ENCODE data around the gene EPHA8. TPM values are rescaled to one million over a fixed set of nuclear protein-coding genes. Genes with fewer than 3 reads are reported as not detected.

The EPHA8 gene
- total RNA-seq, 2 experiments from 2014 or later, result not detected

DNA sequence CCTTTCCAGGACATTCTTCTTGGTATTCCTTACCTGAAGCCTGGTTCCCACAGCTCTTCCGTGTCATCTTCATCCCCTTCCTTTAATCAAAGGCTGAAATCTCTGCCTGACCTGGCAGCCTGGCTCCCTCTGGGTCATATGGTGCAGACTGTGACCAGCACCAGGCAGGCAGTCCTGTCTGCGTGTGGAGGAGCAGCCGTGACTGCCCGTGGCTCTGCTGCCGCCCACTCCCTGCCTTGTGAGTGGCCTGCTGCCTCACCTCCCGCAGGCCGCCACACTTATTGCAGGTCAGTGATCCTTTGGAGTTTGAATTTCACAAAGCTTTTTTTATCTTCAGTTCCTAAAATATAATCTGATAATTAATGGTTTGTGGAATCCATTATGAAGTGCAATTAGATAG lies 36.2 kb upstream of the EPHA8 start:
- H3K4me1 Mint-ChIP-seq, result no peaks in the 10 kb centered on the region
- no peak for DNase-seq
- ATAC-seq, result no peak
- peaks cover 24% of the 10 kb centered on the region for H3K36me3 Mint-ChIP-seq (ENCODE audit: low read depth)
- CTCF ChIA-PET, result interaction anchor here (0.5 kb wide), 1 partner anchor 146 kb away, joined by 3 read pairs; no protein-coding TSS in a partner anchor
- H3K9me3 Mint-ChIP-seq (ENCODE audit: low read depth), result no peaks in the 10 kb centered on the region
- intact Hi-C loops (cut with DNase I, micrococcal nuclease), result no loop called here
- H3K27me3 Mint-ChIP-seq, result no peaks in the 10 kb centered on the region
- H3K27ac Mint-ChIP-seq, result no peak overlapping the region
- no peak overlapping the region for H3K4me3 Mint-ChIP-seq
- POLR2A ChIA-PET, result interaction anchor here (0.6 kb wide), 1 partner anchor 863 kb away, joined by 3 read pairs; no protein-coding TSS in a partner anchor

DNA sequence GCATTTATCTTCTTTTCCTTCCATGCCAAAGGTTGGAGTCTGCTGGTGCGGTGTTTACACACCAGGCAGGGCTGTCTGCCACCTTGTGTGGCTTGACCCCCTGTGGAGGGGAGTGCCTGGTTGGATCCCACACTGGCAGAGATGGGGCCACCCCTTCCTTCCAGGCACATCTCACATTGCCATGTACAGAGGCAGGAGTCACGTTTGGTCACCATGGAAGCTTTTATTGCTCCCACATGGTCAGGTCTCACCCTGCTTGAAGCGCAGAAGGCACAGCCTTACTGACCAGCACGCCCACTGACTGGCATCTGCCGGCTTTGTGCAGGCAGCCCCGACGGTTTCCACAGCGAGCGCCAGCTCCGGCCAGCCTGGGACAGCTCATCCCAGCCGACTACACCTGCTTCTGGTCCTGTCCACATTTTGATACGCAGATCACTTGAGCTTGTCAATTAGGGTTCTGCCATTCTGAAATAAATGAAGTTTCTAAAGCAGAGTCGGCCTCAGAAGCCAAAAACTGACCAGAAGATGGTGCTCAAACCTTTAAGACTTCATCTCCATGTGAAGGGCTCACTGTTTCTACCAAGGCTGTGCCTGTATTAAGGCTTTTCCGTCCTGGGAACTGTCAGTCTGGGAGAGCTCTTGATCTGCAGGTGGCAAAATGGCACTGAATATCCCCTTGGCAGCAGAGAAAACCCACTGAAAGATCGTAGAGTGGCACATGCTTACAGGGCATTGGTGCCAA lies 35.6 kb upstream of the EPHA8 start:
- no peaks in the 10 kb centered on the region for H3K9me3 Mint-ChIP-seq (ENCODE audit: low read depth)
- intact Hi-C loops (cut with DNase I, micrococcal nuclease), result no loop called here
- peaks cover 20% of the 10 kb centered on the region for H3K36me3 Mint-ChIP-seq (ENCODE audit: low read depth)
- H3K4me1 Mint-ChIP-seq, result no peaks in the 10 kb centered on the region
- ChIA-PET POLR2A (no interaction called here), CTCF (interaction anchor here (0.5 to 0.6 kb wide), 2 partner anchors 147 to 206 kb away, joined by 3 read pairs; no protein-coding TSS in a partner anchor)
- H3K27me3 Mint-ChIP-seq, result no peaks in the 10 kb centered on the region
- DNase-seq (no peak), ATAC-seq (no peak)
- H3K27ac Mint-ChIP-seq, result no peak overlapping the region
- no peak overlapping the region for H3K4me3 Mint-ChIP-seq

DNA sequence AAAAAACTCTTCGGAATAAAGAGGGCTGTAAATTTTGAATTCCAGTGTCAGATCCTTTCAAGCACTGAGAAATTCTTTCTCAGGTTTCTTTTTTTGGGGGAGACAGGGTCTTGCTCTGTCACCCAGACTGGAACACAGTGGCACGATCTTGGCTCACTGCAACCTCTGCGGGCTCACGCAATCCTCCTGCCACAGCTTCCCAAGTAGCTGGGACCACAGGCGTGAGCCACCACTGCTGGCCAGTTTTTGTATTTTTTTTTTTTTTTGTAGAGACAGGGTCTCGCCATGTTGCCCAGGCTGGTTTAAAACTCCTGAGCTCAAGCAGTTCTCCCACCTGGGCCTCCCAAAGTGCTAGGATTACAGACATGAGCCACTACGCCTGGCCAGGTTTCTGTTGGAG lies 34.8 kb upstream of the EPHA8 start:
- POLR2A ChIA-PET, result no interaction called here
- Mint-ChIP-seq H3K4me1 (no peaks in the 10 kb centered on the region), H3K9me3 (ENCODE audit: low read depth) (no peaks in the 10 kb centered on the region), H3K4me3 (no peak overlapping the region), H3K36me3 (ENCODE audit: low read depth) (peaks cover 17% of the 10 kb centered on the region), H3K27me3 (no peaks in the 10 kb centered on the region), H3K27ac (no peak overlapping the region)
- no peak for DNase-seq
- CTCF ChIA-PET, result no interaction called here
- intact Hi-C loops (cut with DNase I, micrococcal nuclease), result no loop called here
- ATAC-seq, result no peak

DNA sequence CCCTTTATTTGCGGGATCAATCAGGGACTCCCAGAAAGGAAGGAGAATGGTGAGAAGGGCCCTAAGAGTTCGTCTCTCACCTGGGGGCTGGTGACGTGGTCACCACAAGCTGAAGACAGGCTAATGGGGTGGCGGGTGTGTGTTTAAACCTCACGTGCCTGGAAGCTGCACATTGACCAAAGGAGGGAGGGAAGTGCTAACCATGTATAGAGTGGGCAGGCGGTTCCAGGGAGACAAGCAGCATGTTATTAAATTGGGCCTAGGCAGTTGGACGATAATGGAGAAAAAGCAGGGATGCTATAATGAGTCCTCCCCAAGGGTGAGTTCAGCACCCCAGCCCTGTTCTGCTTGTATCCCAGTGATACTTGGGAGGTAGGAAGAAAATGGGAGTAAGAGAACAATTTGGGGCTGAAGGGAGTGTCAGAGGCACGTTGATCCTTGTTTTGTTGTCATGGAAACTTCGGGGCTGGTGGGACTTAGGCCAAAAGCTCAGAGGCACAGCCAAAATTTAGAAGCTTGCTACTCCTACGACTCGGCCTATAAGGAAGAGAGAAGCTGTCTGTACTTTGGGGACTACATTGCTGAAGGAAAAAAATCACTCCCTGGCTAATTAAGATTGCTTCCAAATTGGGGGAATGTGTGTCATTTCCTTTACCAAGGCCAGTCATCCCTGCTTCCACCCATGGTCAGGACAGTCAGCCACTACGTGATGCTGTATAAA lies 33.2 kb upstream of the EPHA8 start:
- ChIA-PET CTCF (interaction anchor here (0.7 kb wide), 1 partner anchor 655 kb away, joined by 3 read pairs; no protein-coding TSS in a partner anchor), POLR2A (no interaction called here)
- no peaks in the 10 kb centered on the region for H3K4me1 Mint-ChIP-seq
- no peaks in the 10 kb centered on the region for H3K9me3 Mint-ChIP-seq (ENCODE audit: low read depth)
- intact Hi-C loops (cut with DNase I, micrococcal nuclease), result no loop called here
- no peak overlapping the region for H3K27ac Mint-ChIP-seq
- no peak overlapping the region for H3K4me3 Mint-ChIP-seq
- DNase-seq (no peak), ATAC-seq (no peak)
- no peaks in the 10 kb centered on the region for H3K27me3 Mint-ChIP-seq
- H3K36me3 Mint-ChIP-seq (ENCODE audit: low read depth), result peaks cover 9% of the 10 kb centered on the region

DNA sequence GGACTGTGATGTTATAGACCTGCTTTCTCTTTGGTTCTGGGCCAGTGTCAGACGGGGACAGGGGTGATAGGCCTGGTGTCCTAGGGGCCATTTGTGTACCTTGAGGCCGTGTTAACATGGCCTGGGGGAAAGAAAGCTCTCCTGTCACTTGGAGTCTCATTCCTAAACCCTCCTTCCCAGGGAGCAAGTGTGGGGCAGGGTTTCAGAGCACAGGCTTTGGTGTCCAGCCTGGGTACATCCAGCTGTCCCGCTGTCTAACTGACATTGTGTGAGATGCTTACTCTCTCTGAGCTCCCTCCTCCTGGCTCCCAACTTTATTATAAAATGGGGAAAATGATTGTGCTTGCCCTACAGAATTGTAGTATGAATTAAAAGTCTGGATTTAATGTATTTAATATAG lies 32.6 kb upstream of the EPHA8 start:
- DNase-seq, result no peak
- CTCF ChIA-PET, result interaction anchor here (0.8 kb wide), 1 partner anchor 18 kb away, joined by 4 read pairs; no protein-coding TSS in a partner anchor
- intact Hi-C loops (cut with DNase I, micrococcal nuclease), result no loop called here
- POLR2A ChIA-PET, result no interaction called here
- H3K9me3 Mint-ChIP-seq (ENCODE audit: low read depth), result no peaks in the 10 kb centered on the region
- no peaks in the 10 kb centered on the region for H3K4me1 Mint-ChIP-seq
- no peaks in the 10 kb centered on the region for H3K27me3 Mint-ChIP-seq
- no peak overlapping the region for H3K4me3 Mint-ChIP-seq
- ATAC-seq, result no peak
- H3K27ac Mint-ChIP-seq, result no peak overlapping the region
- H3K36me3 Mint-ChIP-seq (ENCODE audit: low read depth), result peaks cover 6% of the 10 kb centered on the region

DNA sequence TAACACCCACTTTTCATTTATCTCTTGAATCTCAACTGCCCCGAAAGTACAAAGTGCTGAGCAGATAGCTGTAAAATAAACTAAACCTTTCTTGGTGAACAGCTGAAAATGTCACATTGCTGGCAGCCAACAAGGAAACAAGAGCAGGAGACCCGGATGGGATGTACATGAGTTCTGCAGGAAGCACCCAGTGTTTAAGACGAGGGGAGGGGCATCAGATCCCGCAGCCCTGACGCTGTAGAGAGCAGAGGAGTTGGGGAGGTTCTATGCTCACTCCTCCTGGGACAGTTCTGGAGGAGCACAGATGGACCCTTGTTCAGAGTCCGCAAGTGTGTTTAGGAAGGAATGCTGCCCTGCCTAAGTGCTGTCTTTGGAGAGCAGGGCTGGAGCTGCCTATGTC lies 32.0 kb upstream of the EPHA8 start:
- ChIA-PET POLR2A (no interaction called here), CTCF (interaction anchor here (0.8 kb wide), 1 partner anchor 18 kb away, joined by 4 read pairs; no protein-coding TSS in a partner anchor)
- no peak overlapping the region for H3K27ac Mint-ChIP-seq
- no peak overlapping the region for H3K4me3 Mint-ChIP-seq
- ATAC-seq (no peak), DNase-seq (no peak)
- no peaks in the 10 kb centered on the region for H3K4me1 Mint-ChIP-seq
- no peaks in the 10 kb centered on the region for H3K27me3 Mint-ChIP-seq
- intact Hi-C loops (cut with DNase I, micrococcal nuclease), result no loop called here
- peaks cover 6% of the 10 kb centered on the region for H3K36me3 Mint-ChIP-seq (ENCODE audit: low read depth)
- no peaks in the 10 kb centered on the region for H3K9me3 Mint-ChIP-seq (ENCODE audit: low read depth)

DNA sequence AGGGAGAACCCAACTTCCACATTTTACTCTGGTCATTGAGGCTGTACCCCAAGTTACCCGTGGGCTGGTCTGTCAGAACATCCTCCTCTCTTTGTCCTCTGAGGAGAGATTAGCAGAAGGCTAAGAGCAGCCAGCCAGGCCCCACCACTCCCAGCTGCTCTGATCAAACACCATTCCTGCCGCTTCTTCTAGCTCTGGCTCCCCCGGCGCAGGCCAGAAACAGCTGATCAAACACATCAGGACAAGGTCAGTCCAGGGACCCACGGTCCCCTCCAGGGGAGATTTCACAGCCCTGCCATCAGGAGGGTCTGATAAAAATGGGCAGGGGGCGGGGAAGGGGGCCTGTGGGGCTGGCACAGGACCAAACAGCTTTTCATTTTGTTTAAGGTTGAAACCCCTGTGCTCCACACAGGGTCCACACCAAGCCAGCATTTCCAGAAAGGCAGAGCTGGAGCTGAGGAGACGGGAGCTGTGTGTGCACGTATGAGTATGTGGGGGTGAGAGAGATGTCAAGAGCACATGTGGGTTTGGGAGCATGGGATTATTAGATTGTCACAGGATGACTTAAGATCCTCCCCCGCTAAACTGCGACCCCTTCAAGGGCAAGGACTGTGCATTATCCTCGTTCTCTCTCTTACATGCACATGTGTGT lies 29.9 kb upstream of the EPHA8 start:
- intact Hi-C loops (cut with DNase I, micrococcal nuclease), result no loop called here
- Mint-ChIP-seq H3K27ac (no peak overlapping the region), H3K36me3 (ENCODE audit: low read depth) (peaks cover 3% of the 10 kb centered on the region), H3K27me3 (no peaks in the 10 kb centered on the region), H3K4me1 (peaks cover 2% of the 10 kb centered on the region), H3K9me3 (ENCODE audit: low read depth) (no peaks in the 10 kb centered on the region), H3K4me3 (no peak overlapping the region)
- DNase-seq (no peak), ATAC-seq (no peak)
- ChIA-PET POLR2A (no interaction called here), CTCF (no interaction called here)

DNA sequence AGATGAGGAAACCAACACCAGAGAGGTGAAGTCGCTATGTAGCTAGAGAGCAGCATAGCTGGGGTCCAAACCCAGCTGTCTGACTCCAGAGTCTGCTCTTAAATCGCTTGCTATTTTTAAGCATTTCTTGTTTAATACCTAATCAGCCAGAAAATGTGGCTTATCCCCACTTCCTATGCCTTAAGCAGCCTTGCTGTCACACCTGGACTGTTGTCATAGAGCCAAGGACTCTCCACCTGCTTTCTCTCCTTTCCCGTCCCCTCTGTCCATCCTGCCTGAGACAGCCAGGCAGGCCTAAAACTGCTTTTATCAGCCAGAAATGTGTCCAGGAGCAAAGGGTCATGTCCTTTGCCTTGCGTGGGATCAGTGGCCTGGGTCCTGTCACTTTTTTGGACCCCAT lies 28.3 kb upstream of the EPHA8 start:
- Mint-ChIP-seq H3K9me3 (ENCODE audit: low read depth) (no peaks in the 10 kb centered on the region), H3K36me3 (ENCODE audit: low read depth) (peaks cover under 1% of the 10 kb centered on the region), H3K27me3 (no peaks in the 10 kb centered on the region), H3K27ac (no peak overlapping the region), H3K4me1 (peaks cover 12% of the 10 kb centered on the region), H3K4me3 (no peak overlapping the region)
- CTCF ChIA-PET, result no interaction called here
- DNase-seq (no peak), ATAC-seq (no peak)
- intact Hi-C loops (cut with DNase I, micrococcal nuclease), result no loop called here
- POLR2A ChIA-PET, result no interaction called here

DNA sequence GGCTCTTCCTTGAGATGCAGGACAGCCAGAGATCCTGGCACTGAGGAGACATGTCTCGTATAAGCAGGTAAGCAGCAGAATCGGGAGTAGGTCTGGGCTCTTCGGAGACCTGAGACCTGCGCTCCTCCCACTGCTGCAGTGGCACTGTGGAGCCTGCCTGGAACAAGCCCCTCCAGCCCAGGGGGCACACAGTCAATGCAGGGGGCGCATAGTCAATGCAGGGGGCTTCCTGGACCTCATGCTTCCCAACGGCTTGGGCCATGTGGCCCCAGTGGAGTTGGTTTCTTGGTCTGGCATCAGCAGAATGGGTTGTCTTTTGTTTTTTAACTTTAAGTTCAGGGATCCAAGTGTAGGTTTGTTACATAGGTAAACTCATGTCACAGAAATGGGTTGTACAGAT lies 27.9 kb upstream of the EPHA8 start:
- Mint-ChIP-seq H3K4me3 (no peak overlapping the region), H3K4me1 (peaks cover 12% of the 10 kb centered on the region), H3K9me3 (ENCODE audit: low read depth) (no peaks in the 10 kb centered on the region), H3K27me3 (no peaks in the 10 kb centered on the region), H3K27ac (no peak overlapping the region), H3K36me3 (ENCODE audit: low read depth) (no peaks in the 10 kb centered on the region)
- ATAC-seq (no peak), DNase-seq (no peak)
- CTCF ChIA-PET, result no interaction called here
- POLR2A ChIA-PET, result no interaction called here
- intact Hi-C loops (cut with DNase I, micrococcal nuclease), result no loop called here

DNA sequence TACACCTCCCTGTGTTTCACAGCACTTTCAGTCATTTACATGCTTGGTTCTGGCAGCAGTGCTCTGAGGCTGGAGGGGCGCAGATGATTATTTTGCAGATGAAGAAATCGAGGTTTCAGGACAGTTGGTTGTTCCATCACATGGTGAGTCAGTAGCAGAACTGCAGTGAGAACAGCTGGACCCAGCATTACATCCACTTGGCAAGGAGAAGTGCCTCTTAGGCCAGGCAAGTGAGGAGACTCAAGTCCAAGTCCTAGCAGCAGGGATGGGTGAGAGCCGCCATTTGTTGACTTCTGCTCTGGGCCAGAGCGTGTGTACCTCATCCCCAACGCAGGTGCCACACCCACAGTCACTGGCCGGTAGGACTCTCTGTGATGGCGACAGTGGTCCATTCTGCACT lies 26.8 kb upstream of the EPHA8 start:
- no peak overlapping the region for H3K27ac Mint-ChIP-seq
- ChIA-PET POLR2A (no interaction called here), CTCF (no interaction called here)
- intact Hi-C loops (cut with DNase I, micrococcal nuclease), result no loop called here
- no peaks in the 10 kb centered on the region for H3K27me3 Mint-ChIP-seq
- no peaks in the 10 kb centered on the region for H3K9me3 Mint-ChIP-seq (ENCODE audit: low read depth)
- H3K4me1 Mint-ChIP-seq, result peaks cover 12% of the 10 kb centered on the region
- DNase-seq, result no peak
- H3K36me3 Mint-ChIP-seq (ENCODE audit: low read depth), result no peaks in the 10 kb centered on the region
- H3K4me3 Mint-ChIP-seq, result no peak overlapping the region
- ATAC-seq, result no peak

DNA sequence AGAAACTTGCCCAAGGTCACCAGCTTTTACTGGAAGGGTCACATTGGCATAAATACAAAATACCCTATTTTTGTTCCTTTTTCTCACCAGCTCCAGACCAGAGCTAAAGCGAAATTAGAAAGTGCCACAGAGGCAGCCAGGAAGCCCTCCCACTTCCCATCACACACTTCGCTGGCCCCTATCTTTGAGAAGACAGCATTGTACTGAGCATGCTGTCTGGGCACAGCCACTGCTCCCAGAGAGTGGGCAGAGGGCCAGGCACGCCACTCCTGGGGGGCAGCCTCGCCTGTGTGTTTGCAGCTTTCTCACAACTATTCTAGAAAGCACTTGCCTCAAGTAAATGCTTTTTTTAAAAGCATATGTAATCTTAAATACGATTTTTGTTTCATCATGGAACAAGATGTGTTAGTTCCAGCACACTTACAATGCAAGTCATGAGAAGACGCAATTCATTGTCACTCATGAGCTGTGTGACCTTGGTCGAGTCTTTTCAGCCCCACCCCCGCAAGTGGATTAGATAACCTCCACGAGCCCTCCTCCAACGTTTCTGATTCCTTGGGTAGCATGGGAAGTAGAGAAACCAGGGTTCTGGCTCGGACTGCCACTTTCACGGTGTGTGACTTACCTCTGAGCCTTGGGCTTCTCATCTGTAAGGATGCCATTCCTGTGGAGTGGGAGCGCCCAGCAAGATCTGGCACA lies 25.7 kb upstream of the EPHA8 start:
- Mint-ChIP-seq H3K36me3 (ENCODE audit: low read depth) (no peaks in the 10 kb centered on the region), H3K9me3 (ENCODE audit: low read depth) (no peaks in the 10 kb centered on the region), H3K4me3 (no peak overlapping the region), H3K27ac (no peak overlapping the region), H3K4me1 (peaks cover 12% of the 10 kb centered on the region), H3K27me3 (no peaks in the 10 kb centered on the region)
- DNase-seq, result no peak
- no peak for ATAC-seq
- CTCF ChIA-PET, result no interaction called here
- POLR2A ChIA-PET, result no interaction called here
- intact Hi-C loops (cut with DNase I, micrococcal nuclease), result no loop called here
